GM12878 (cell line): ENCODE results near the gene RIC8B. TPM values are rescaled to one million over a fixed set of nuclear protein-coding genes. Genes with fewer than 3 reads are reported as not detected.

Experiments
- ATAC-seq: fragments of 200-7000 bp; cut with Tn5 transposase; 3 replicates; pipeline ENCODE4 v1.9.1; 2020; ENCODE audit warnings: mild to moderate bottlenecking, moderate library complexity
- BruUV-seq: library from RNA; stranded (reverse); fragments of 400-500 nt; replicated peaks from 2 replicates; lab custom pipeline; 2021; lab: Mats Ljungman, UMichigan
- CTCF ChIA-PET: fragments of 300-600 bp; sonication (Branson Sonifier 250); formaldehyde crosslinking; extraction: SDS; loops from one replicate; lab custom pipeline; 2021; ENCODE audit warnings: inconsistent platforms; lab: Yijun Ruan, JAX
- POLR2A ChIA-PET: fragments of 350-600 bp; formaldehyde crosslinking; extraction: SDS; loops from one replicate; lab custom pipeline; 2021; ENCODE audit warnings: inconsistent platforms; lab: Charles Lee
- RAD21 ChIA-PET: fragments of 300-600 bp; sonication (Branson Sonifier 250); formaldehyde crosslinking; loops from one replicate; lab custom pipeline; 2023; ENCODE audit warnings: antibody characterized with exemption; ENCODE audit not compliant: unreplicated experiment; lab: Charles Lee
- SMC1A ChIA-PET: fragments of 300-600 bp; sonication (Branson Sonifier 250); formaldehyde crosslinking; loops from one replicate; lab custom pipeline; 2023; ENCODE audit not compliant: unreplicated experiment, uncharacterized antibody; lab: Charles Lee
- DNase-seq: peaks from one replicate; pipeline ENCODE4 v3.0.0-alpha.2; 2011; ENCODE audit warnings: low read depth, low spot score
- FAIRE-seq: peaks from 3 replicates; lab custom pipeline; 2011; peaks lifted over from hg19 to GRCh38; lab: Jason Lieb, UNC
- H2AFZ ChIP-seq: 2 replicates; pipeline ENCODE4 v1.6.0; 2011; ENCODE audit warnings: low read depth, low read length, control low read depth; ENCODE audit not compliant: control insufficient read depth
- H3K27ac ChIP-seq: 2 replicates; pipeline ENCODE4 v1.5.1; 2011; ENCODE audit warnings: control low read depth; ENCODE audit not compliant: control insufficient read depth, insufficient read depth
- H3K27me3 ChIP-seq, 2 experiments: replicated peaks in 1 of 2; 2 replicates each; pipeline versions ENCODE4 v1.6.0 to v1.6.1; 2011; ENCODE audit warnings: low read length in 1 of 2; ENCODE audit not compliant: control insufficient read depth in 2 of 2, insufficient read depth in 2 of 2
- H3K36me3 ChIP-seq, 2 experiments: 2 replicates each; pipeline ENCODE4 v1.5.1; 2011; ENCODE audit warnings: low read length in 1 of 2; ENCODE audit not compliant: control insufficient read depth in 2 of 2, insufficient read depth in 2 of 2
- H3K4me1 ChIP-seq: 2 replicates; pipeline ENCODE4 v1.6.1; 2011; ENCODE audit warnings: mild to moderate bottlenecking, low read length, moderate library complexity, mixed read lengths; ENCODE audit not compliant: control insufficient read depth, insufficient read depth
- H3K4me2 ChIP-seq: 2 replicates; pipeline ENCODE4 v1.6.0; 2011; ENCODE audit warnings: control low read depth; ENCODE audit not compliant: control insufficient read depth, insufficient read depth
- H3K4me3 ChIP-seq: fragments of 200-600 bp; sonication (generic); 2 replicates; pipeline ENCODE4 v1.5.1; 2016
- H3K79me2 ChIP-seq: 2 replicates; pipeline ENCODE4 v1.6.0; 2011; ENCODE audit warnings: low read length; ENCODE audit not compliant: control insufficient read depth, insufficient read depth
- H3K9ac ChIP-seq: 2 replicates; pipeline ENCODE4 v1.8.0; 2011; ENCODE audit warnings: low read length, control low read depth, mixed read lengths; ENCODE audit not compliant: control insufficient read depth, insufficient read depth
- H3K9me3 ChIP-seq: replicated peaks from 3 replicates; pipeline ENCODE4 v1.5.1; 2011; ENCODE audit warnings: mild to moderate bottlenecking, low read length; ENCODE audit not compliant: control insufficient read depth, insufficient read depth
- H4K20me1 ChIP-seq: 2 replicates; pipeline ENCODE4 v1.6.0; 2011; ENCODE audit not compliant: control insufficient read depth, insufficient read depth
- ATF2 ChIP-seq: IDR thresholded peaks from 2 replicates; pipeline ENCODE4 v1.6.1; 2012; ENCODE audit warnings: low read length, inconsistent platforms
- IKZF2 ChIP-seq, 2 experiments: fragments of 450-650 bp; IDR thresholded peaks; 2 replicates each; pipeline ENCODE4 v1.6.1; 2017; ENCODE audit warnings: mild to moderate bottlenecking in 2 of 2, moderate library complexity in 2 of 2
- TBL1XR1 ChIP-seq: IDR thresholded peaks from 2 replicates; pipeline ENCODE4 v1.6.1; 2012; ENCODE audit warnings: low read depth, low read length, improper control_type of control experiment
- TCF3 ChIP-seq: IDR thresholded peaks from 2 replicates; pipeline ENCODE4 v1.6.1; 2012; ENCODE audit warnings: low read depth, mild to moderate bottlenecking, low read length, borderline replicate concordance; ENCODE audit not compliant: insufficient read depth
- WGBS: methylation state at CpG from one replicate; pipeline ENCODE4 v1.1.6; 2016; ENCODE audit warnings: low lambda C conversion rate; ENCODE audit not compliant: insufficient replicate concordance, insufficient coverage; ENCODE audit errors: missing lambda C conversion rate; 5-methylcytosine and 5-hydroxymethylcytosine counted together
- in situ Hi-C: fragments of 300-500 bp; cut with MboI; formaldehyde crosslinking; loops from 9 replicates; pipeline ENCODE4 v1.14.3; 2018; ENCODE audit warnings: mixed read lengths
- intact Hi-C: fragments of 100-400 bp; cut with micrococcal nuclease; formaldehyde crosslinking; loops from one replicate; pipeline ENCODE4 v1.14.2; 2022; ENCODE audit not compliant: unreplicated experiment
- polyA plus RNA-seq, 11 experiments: library from polyadenylated mRNA; depleted of rRNA in 4 of 11; unstranded in 6 of 11; stranded (reverse) in 5 of 11; fragments of >200 nt; fragmentation: Nextera tagmentation in 4 of 11; fragmentation: Illumina TruSeq in 1 of 11; extraction: Ambion mirVana in 4 of 11; extraction: Trizol in 1 of 11; gene quantifications; 1 replicate in 1 of 11; 2 replicates in 10 of 11; pipeline versions ENCODE4 v1.2.1 to v1.2.3, GENCODE V29; 2011 to 2016; ENCODE audit warnings: inconsistent platforms in 2 of 11, missing spikeins in 2 of 11, low read depth in 1 of 11
- total RNA-seq, 4 experiments: library from RNA; depleted of rRNA in 3 of 4; stranded (reverse); fragments of >200 nt in 3 of 4; fragmentation: Illumina TruSeq in 1 of 4; extraction: Trizol in 1 of 4; gene quantifications; 2 replicates each; pipeline versions ENCODE4 v1.2.1 to v1.2.3, GENCODE V29; 2013 to 2021

RIC8B gene
- total and polyA plus RNA-seq, 10 of the 15 experiments (the other 5 are each of a cell fraction or from before 2014, with no cell fraction given) = 2.3 to 10.8 (median 6.2) TPM

- H3K9ac ChIP-seq = peak overlapping the region; percentile 76
- H3K9me3 ChIP-seq = no peaks in the 10 kb centered on the region
- H3K27me3 ChIP-seq = no peaks in the 10 kb centered on the region
- ATAC-seq (peak; percentile 37), FAIRE-seq (no peak), DNase-seq (no peak)
- H3K79me2 ChIP-seq = peaks cover 21% of the 10 kb centered on the region
- peak overlapping the region; percentile 73 for H3K4me3 ChIP-seq
- H3K4me2 ChIP-seq = peak overlapping the region; percentile 85
- no TSS peak for BruUV-seq
- 5% methylated on average over 29 of the region's 29 CpGs for whole genome bisulfite sequencing
- H3K4me1 ChIP-seq = no peaks in the 10 kb centered on the region
- in situ Hi-C loops = no loop called here
- CTCF ChIA-PET = interaction anchor here (0.8 to 1.7 kb wide), 4 partner anchors 15 to 417 kb away, joined by 3 to 10 read pairs (median 4); partner anchors contain the start of gene POLR3B
- POLR2A ChIA-PET = interaction anchor here (0.8 to 1.4 kb wide), 3 partner anchors 15 to 18 kb away, joined by 3 to 8 read pairs (median 4); no protein-coding TSS in a partner anchor
- intact Hi-C loops = no loop called here
- H4K20me1 ChIP-seq = no peaks in the 10 kb centered on the region
- H3K36me3 ChIP-seq = no peaks in the 10 kb centered on the region; a peak in 1 of 4 replicates
- TF ChIP-seq TBL1XR1 = no peak
- TF ChIP-seq ATF2 = no peak
- no peak for TF ChIP-seq TCF3
- no peak for TF ChIP-seq IKZF2 (IDR thresholded peaks at IDR 0.05)
- TF ChIP-seq, all 136 proteins: peak for 0
- SMC1A ChIA-PET = interaction anchor here (0.6 to 2.6 kb wide), 7 partner anchors 11 to 418 kb away, joined by 3 to 13 read pairs (median 5); partner anchors contain the start of gene POLR3B
- H2AFZ ChIP-seq = peak overlapping the region; percentile 89
- peak overlapping the region; percentile 71 for H3K27ac ChIP-seq
- RAD21 ChIA-PET = no interaction called here
Observed at GRCh38 chr12:106774808-106775524, 484 bp downstream of the RIC8B start.
